Lower lobe of right lung (tissue), 2 donors: Measurements from ENCODE around the gene SH3RF3. TPM values are rescaled to one million over a fixed set of nuclear protein-coding genes. Genes with fewer than 3 reads are reported as not detected.
"Not testable (repeated sequence)": the region's sequence is repeated elsewhere in the genome, so short reads cannot be mapped to it uniquely, and the experiment has no call there.

Source experiments
- ATAC-seq, 2 donors: fragments of 200-7000 bp; cut with Tn5 transposase; one replicate each; pipeline ENCODE4 v1.9.1; 2020 to 2022; ENCODE audit warnings: mild to moderate bottlenecking in 2 of 2, moderate library complexity in 2 of 2
- DNase-seq: peaks from one replicate; pipeline ENCODE4 v3.0.0-alpha.2; 2020
- H3K27ac ChIP-seq: fragments of 200-600 bp; one replicate; pipeline ENCODE4 v1.8.0; 2022
- H3K27me3 ChIP-seq: fragments of 200-600 bp; one replicate; pipeline ENCODE4 v1.8.0; 2022; ENCODE audit warnings: low read depth
- H3K36me3 ChIP-seq: fragments of 200-600 bp; one replicate; pipeline ENCODE4 v1.8.0; 2022; ENCODE audit warnings: mild to moderate bottlenecking
- H3K4me1 ChIP-seq: fragments of 200-600 bp; one replicate; pipeline ENCODE4 v1.8.0; 2022
- H3K4me3 ChIP-seq: fragments of 200-600 bp; one replicate; pipeline ENCODE4 v1.8.0; 2022; ENCODE audit warnings: mild to moderate bottlenecking
- H3K9me3 ChIP-seq: fragments of 200-600 bp; one replicate; pipeline ENCODE4 v1.8.0; 2022
- CTCF ChIP-seq: fragments of 200-600 bp; IDR thresholded peaks from one replicate; pipeline ENCODE4 v1.8.0; 2022; ENCODE audit warnings: antibody characterized with exemption, mild to moderate bottlenecking
- intact Hi-C: fragments of 100-400 bp; cut with DNase I; formaldehyde crosslinking; loops from one replicate; pipeline ENCODE4 v1.11.0; 2022
- total RNA-seq: library from RNA; stranded (reverse); fragmentation: NEBNext Ultra II Directional; extraction: Animal tissue kit (Norgen Biotek cat#: 25700); gene quantifications from one replicate; pipeline ENCODE4 v1.2.1, GENCODE V29; 2021
- donor health status: DM: no; HTN: yes; CAD: no; lungs with severe emphysema.

Gene SH3RF3
- total RNA-seq, 1 donor from 2014 or later: 5.7 TPM

DNA sequence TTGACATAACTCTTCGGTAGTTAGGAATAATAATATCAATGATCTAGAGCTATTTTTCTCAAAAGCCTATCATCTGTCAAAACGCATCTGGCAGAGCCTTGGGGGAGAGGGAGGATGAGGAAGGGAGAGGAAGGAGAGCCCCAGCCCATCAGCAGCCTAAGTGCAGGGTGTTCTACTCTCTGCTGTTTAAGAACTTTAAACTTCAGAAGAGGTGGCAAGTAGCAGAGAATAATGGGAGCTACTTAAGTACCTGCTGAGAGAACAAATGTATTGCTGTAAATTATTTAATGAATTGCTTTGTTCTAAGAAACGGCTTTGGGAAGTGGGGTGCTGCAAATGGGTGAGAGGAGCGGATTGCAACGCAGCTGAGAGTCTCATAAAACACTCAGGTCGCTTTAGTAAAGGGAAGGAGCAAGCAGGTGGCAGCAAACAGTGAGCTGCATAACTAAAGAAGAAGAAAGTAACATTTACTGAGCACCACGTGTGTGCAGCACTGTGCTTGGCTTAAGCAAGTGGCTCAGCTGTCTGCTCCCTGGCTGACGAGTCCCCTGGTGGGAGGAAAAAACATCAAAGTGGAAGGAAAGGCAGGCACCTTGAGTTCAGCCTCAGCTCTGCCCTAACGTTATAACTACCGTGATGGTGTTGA, 26.3 kb upstream of the SH3RF3 start:
- no peaks in the 10 kb centered on the region for H3K36me3 ChIP-seq
- H3K9me3 ChIP-seq: no peaks in the 10 kb centered on the region
- no peak for ATAC-seq
- no peaks in the 10 kb centered on the region for H3K27me3 ChIP-seq
- H3K4me1 ChIP-seq: peaks cover 6% of the 10 kb centered on the region
- no peak overlapping the region for H3K27ac ChIP-seq
- no peak overlapping the region for H3K4me3 ChIP-seq
- TF ChIP-seq CTCF: no peak
- no peak for DNase-seq
- intact Hi-C loops: no loop called here

- intact Hi-C loops: no loop called here
- no peak for TF ChIP-seq CTCF
- Histone ChIP-seq H3K9me3 (no peaks in the 10 kb centered on the region), H3K36me3 (no peaks in the 10 kb centered on the region), H3K4me3 (no peak overlapping the region), H3K4me1 (no peaks in the 10 kb centered on the region), H3K27me3 (no peaks in the 10 kb centered on the region), H3K27ac (no peak overlapping the region)
- DNase-seq (peak; percentile 62), ATAC-seq (peak; percentile 63 to 65)
Measured at GRCh38 chr2:109105113-109105512, 23.9 kb upstream of the SH3RF3 start.

DNA sequence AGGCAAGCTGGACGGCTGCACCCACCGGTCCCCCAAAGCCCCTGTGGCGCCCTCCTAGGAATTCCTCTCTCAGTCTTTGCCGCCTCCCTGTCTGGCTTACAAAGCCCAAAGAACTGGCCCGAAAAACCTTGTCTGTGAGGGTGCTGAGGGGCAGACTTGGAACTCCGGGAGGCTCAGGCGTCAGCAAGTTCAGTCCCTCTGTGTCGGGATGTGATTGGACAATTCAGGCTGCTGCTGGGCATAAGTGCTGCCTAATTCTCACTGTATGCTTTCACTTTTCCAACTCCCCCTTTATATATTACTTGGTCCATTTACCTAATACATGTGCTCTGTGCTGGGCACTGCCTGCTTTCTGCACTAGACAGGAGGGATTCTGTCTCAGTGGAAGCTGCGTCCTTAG, 20.3 kb upstream of the SH3RF3 start:
- DNase-seq (no peak), ATAC-seq (no peak)
- intact Hi-C loops: no loop called here
- TF ChIP-seq CTCF: no peak
- Histone ChIP-seq H3K27ac (no peak overlapping the region), H3K4me1 (no peaks in the 10 kb centered on the region), H3K9me3 (no peaks in the 10 kb centered on the region), H3K4me3 (no peak overlapping the region), H3K27me3 (no peaks in the 10 kb centered on the region), H3K36me3 (no peaks in the 10 kb centered on the region)

DNA sequence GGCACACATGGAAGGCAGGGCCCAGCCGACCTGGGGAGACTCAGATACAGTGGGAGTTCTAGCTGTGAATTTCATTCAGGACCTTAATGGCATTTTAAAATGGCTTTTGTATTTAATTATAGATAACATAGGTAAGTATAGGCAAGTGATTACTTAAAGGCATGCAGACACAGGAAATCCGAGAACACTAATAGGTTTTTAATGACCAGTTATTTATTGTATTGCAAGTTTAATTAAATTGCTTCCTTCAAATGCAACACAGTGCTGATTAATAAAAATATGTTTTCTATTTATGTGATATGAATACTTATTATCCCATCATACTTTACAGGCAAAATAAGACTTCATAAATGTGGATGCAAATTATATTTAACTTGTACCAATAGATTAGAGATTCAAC, 19.7 kb upstream of the SH3RF3 start:
- Histone ChIP-seq H3K27ac (no peak overlapping the region), H3K36me3 (no peaks in the 10 kb centered on the region), H3K4me1 (no peaks in the 10 kb centered on the region), H3K27me3 (no peaks in the 10 kb centered on the region), H3K9me3 (no peaks in the 10 kb centered on the region), H3K4me3 (no peak overlapping the region)
- ATAC-seq: no peak
- intact Hi-C loops: no loop called here
- DNase-seq: no peak
- no peak for TF ChIP-seq CTCF

- TF ChIP-seq CTCF: no peak
- intact Hi-C loops: no loop called here
- Histone ChIP-seq H3K4me3 (no peak overlapping the region), H3K4me1 (no peaks in the 10 kb centered on the region), H3K9me3 (no peaks in the 10 kb centered on the region), H3K36me3 (no peaks in the 10 kb centered on the region), H3K27ac (no peak overlapping the region), H3K27me3 (no peaks in the 10 kb centered on the region)
- ATAC-seq (no peak), DNase-seq (no peak)
Measured at GRCh38 chr2:109110170-109110569, 18.8 kb upstream of the SH3RF3 start.

DNA sequence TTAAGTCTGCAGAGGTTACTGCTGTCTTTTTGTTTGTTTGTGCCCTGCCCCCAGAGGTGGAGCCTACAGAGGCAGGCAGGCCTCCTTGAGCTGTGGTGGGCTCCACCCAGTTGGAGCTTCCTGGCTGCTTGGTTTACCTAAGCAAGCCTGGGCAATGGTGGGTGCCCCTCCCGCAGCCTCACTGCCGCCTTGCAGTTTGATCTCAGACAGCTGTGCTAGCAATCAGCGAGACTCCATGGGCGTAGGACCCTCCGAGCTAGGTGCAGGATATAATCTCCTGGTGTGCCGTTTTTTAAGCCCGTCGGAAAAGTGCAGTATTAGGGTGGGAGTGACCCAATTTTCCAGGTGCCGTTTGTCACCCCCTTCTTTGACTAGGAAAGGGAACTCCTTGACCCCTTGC, 11.8 kb upstream of the SH3RF3 start:
- H3K27me3 ChIP-seq, intact Hi-C loops, ATAC-seq, H3K36me3 ChIP-seq, H3K4me3 ChIP-seq, H3K4me1 ChIP-seq, H3K27ac ChIP-seq, H3K9me3 ChIP-seq, DNase-seq: not testable (repeated sequence)
